ENCODE results near the gene NRIP1.
A peak's percentile ranks its signal among the peaks of the same experiment; 100 is the strongest.

NRIP1 gene

DNA sequence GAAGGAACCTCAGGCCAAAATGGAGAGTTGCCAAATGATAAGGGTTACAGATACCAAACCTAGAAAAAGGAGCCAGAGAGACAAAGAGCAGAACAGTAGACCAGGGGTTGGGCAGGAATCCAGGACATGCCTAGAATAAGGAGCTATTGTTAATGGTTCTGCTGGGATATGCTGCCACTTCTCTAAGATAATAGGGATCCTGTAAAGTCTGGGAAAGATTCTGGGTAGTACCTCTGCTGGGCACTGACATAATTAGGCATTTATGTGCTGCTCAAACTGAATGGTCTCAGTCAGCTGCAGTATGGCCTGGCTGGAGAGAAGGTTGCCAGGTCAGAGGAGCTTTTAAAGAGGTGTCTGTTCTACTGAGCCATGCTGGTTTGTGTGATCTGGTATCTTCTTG, 19.9 kb upstream of the NRIP1 start:
- Histone ChIP-seq H3K27ac (ENCODE audit: insufficient read depth in 1 of 2, low read depth in 1 of 2, low read length in 2 of 2, poor library complexity in 1 of 2, severe bottlenecking in 2 of 2) (no peak overlapping the region), H3K4me1 (ENCODE audit: control extremely low read depth in 1 of 4, control insufficient read depth in 4 of 4, insufficient read depth in 4 of 4, low read length in 3 of 4) (no peaks in the 10 kb centered on the region), H3K27me3 (replicated peaks in 2 of 5; ENCODE audit: control insufficient read depth in 4 of 5, insufficient read depth in 5 of 5, low read length in 4 of 5) (no peaks in the 10 kb centered on the region), H3K36me3 (ENCODE audit: control insufficient read depth in 4 of 4, insufficient read depth in 4 of 4, low read length in 3 of 4) (no peaks in the 10 kb centered on the region), H3K9me3 (ENCODE audit: control extremely low read depth in 1 of 5, control insufficient read depth in 4 of 5, insufficient read depth in 2 of 5, low read depth in 1 of 5, low read length in 4 of 5) (no peaks in the 10 kb centered on the region), H3K4me3 (ENCODE audit: control insufficient read depth in 1 of 7, extremely low read depth in 1 of 7, insufficient read depth in 4 of 7, low read depth in 2 of 7, low read length in 6 of 7) (no peak overlapping the region)
- ChIA-PET CTCF (interaction anchor here (1.0 kb wide), 1 partner anchor 11 kb away, joined by 3 read pairs; no protein-coding TSS in a partner anchor), POLR2A (no interaction called here)
- no peak for DNase-seq

GRCh38 chr21:15080526-15080925, 15.7 kb upstream of the NRIP1 start:
- ChIA-PET POLR2A (no interaction called here), CTCF (interaction anchor here (1.2 to 1.4 kb wide), 2 partner anchors 8 to 16 kb away, joined by 3 read pairs; no protein-coding TSS in a partner anchor)
- 70% methylated on average over 2 of the region's 2 CpGs for WGBS (ENCODE audit: insufficient coverage)
- H3K4me3 ChIP-seq (ENCODE audit: control insufficient read depth in 1 of 7, extremely low read depth in 1 of 7, insufficient read depth in 4 of 7, low read depth in 2 of 7, low read length in 6 of 7): no peak overlapping the region
- no peak for DNase-seq
- no peak overlapping the region for H3K27ac ChIP-seq (ENCODE audit: insufficient read depth in 1 of 2, low read depth in 1 of 2, low read length in 2 of 2, poor library complexity in 1 of 2, severe bottlenecking in 2 of 2)
- no peaks in the 10 kb centered on the region for H3K9me3 ChIP-seq (ENCODE audit: control extremely low read depth in 1 of 5, control insufficient read depth in 4 of 5, insufficient read depth in 2 of 5, low read depth in 1 of 5, low read length in 4 of 5)
- peaks cover 0 to 8% (median 0%) of the 10 kb centered on the region in 4 experiments for H3K4me1 ChIP-seq (ENCODE audit: control extremely low read depth in 1 of 4, control insufficient read depth in 4 of 4, insufficient read depth in 4 of 4, low read length in 3 of 4)
- no peaks in the 10 kb centered on the region for H3K27me3 ChIP-seq (replicated peaks in 2 of 5; ENCODE audit: control insufficient read depth in 4 of 5, insufficient read depth in 5 of 5, low read length in 4 of 5)
- H3K36me3 ChIP-seq (ENCODE audit: control insufficient read depth in 4 of 4, insufficient read depth in 4 of 4, low read length in 3 of 4): no peaks in the 10 kb centered on the region

DNA sequence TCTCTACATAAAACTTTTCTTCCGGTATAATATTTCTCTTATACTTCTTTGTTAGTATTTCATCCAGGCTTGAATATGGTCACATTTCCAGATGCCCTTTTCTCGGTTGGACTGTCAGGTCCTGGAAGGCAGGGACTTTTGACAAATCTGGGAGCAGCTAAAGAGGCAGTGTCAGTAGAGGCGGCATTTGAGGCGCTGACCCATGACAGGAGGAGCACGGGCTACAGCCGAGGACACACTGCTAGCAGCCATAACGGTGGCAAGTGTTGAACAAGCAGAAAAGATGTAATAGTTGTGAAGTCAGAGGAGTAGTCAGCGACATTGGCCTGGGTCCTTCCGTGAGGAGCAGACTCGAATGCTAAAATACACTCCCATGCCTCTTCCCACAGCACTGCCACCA, 14.5 kb upstream of the NRIP1 start:
- H3K9me3 ChIP-seq (ENCODE audit: control extremely low read depth in 1 of 5, control insufficient read depth in 4 of 5, insufficient read depth in 2 of 5, low read depth in 1 of 5, low read length in 4 of 5): no peaks in the 10 kb centered on the region
- no peaks in the 10 kb centered on the region for H3K36me3 ChIP-seq (ENCODE audit: control insufficient read depth in 4 of 4, insufficient read depth in 4 of 4, low read length in 3 of 4)
- H3K27ac ChIP-seq (ENCODE audit: insufficient read depth in 1 of 2, low read depth in 1 of 2, low read length in 2 of 2, poor library complexity in 1 of 2, severe bottlenecking in 2 of 2): no peak overlapping the region
- ChIA-PET CTCF (interaction anchor here (1.7 kb wide), 1 partner anchor 14 kb away, joined by 3 read pairs; the partner anchor contains the start of gene NRIP1), POLR2A (no interaction called here)
- 98% methylated on average over 8 of the region's 10 CpGs for WGBS (ENCODE audit: insufficient coverage)
- no peak for DNase-seq
- H3K27me3 ChIP-seq (replicated peaks in 2 of 5; ENCODE audit: control insufficient read depth in 4 of 5, insufficient read depth in 5 of 5, low read length in 4 of 5): no peaks in the 10 kb centered on the region
- no peak overlapping the region for H3K4me3 ChIP-seq (ENCODE audit: control insufficient read depth in 1 of 7, extremely low read depth in 1 of 7, insufficient read depth in 4 of 7, low read depth in 2 of 7, low read length in 6 of 7)
- H3K4me1 ChIP-seq (ENCODE audit: control extremely low read depth in 1 of 4, control insufficient read depth in 4 of 4, insufficient read depth in 4 of 4, low read length in 3 of 4): peaks cover 0 to 8% (median 0%) of the 10 kb centered on the region in 4 experiments

GRCh38 chr21:15078180-15078579, 13.4 kb upstream of the NRIP1 start:
- Histone ChIP-seq H3K4me1 (ENCODE audit: control extremely low read depth in 1 of 4, control insufficient read depth in 4 of 4, insufficient read depth in 4 of 4, low read length in 3 of 4) (peaks cover 0 to 8% (median 0%) of the 10 kb centered on the region in 4 experiments), H3K4me3 (ENCODE audit: control insufficient read depth in 1 of 7, extremely low read depth in 1 of 7, insufficient read depth in 4 of 7, low read depth in 2 of 7, low read length in 6 of 7) (no peak overlapping the region), H3K36me3 (ENCODE audit: control insufficient read depth in 4 of 4, insufficient read depth in 4 of 4, low read length in 3 of 4) (no peaks in the 10 kb centered on the region), H3K27ac (ENCODE audit: insufficient read depth in 1 of 2, low read depth in 1 of 2, low read length in 2 of 2, poor library complexity in 1 of 2, severe bottlenecking in 2 of 2) (no peak overlapping the region), H3K9me3 (ENCODE audit: control extremely low read depth in 1 of 5, control insufficient read depth in 4 of 5, insufficient read depth in 2 of 5, low read depth in 1 of 5, low read length in 4 of 5) (no peaks in the 10 kb centered on the region), H3K27me3 (replicated peaks in 2 of 5; ENCODE audit: control insufficient read depth in 4 of 5, insufficient read depth in 5 of 5, low read length in 4 of 5) (no peaks in the 10 kb centered on the region)
- WGBS (ENCODE audit: insufficient coverage): 88% methylated on average over 1 of the region's 2 CpGs
- ChIA-PET CTCF (interaction anchor here (1.7 kb wide), 1 partner anchor 13 kb away, joined by 3 read pairs; the partner anchor contains the start of gene NRIP1), POLR2A (interaction anchor here (0.6 kb wide), 1 partner anchor 29 kb away, joined by 4 read pairs; no protein-coding TSS in a partner anchor)
- no peak for DNase-seq

- WGBS (ENCODE audit: insufficient coverage): 20% methylated on average over 4 of the region's 4 CpGs
- no peaks in the 10 kb centered on the region for H3K9me3 ChIP-seq (ENCODE audit: control extremely low read depth in 1 of 5, control insufficient read depth in 4 of 5, insufficient read depth in 2 of 5, low read depth in 1 of 5, low read length in 4 of 5)
- H3K36me3 ChIP-seq (ENCODE audit: control insufficient read depth in 4 of 4, insufficient read depth in 4 of 4, low read length in 3 of 4): no peaks in the 10 kb centered on the region
- ChIA-PET POLR2A (no interaction called here), CTCF (interaction anchor here (1.7 kb wide), 1 partner anchor 12 kb away, joined by 3 read pairs; the partner anchor contains the start of gene NRIP1)
- H3K4me3 ChIP-seq (ENCODE audit: control insufficient read depth in 1 of 7, extremely low read depth in 1 of 7, insufficient read depth in 4 of 7, low read depth in 2 of 7, low read length in 6 of 7): peak overlapping the region in 1 of 7 experiments; percentile 6
- peaks cover 0 to 8% (median 0%) of the 10 kb centered on the region in 4 experiments for H3K4me1 ChIP-seq (ENCODE audit: control extremely low read depth in 1 of 4, control insufficient read depth in 4 of 4, insufficient read depth in 4 of 4, low read length in 3 of 4)
- DNase-seq: no peak
- no peaks in the 10 kb centered on the region for H3K27me3 ChIP-seq (replicated peaks in 2 of 5; ENCODE audit: control insufficient read depth in 4 of 5, insufficient read depth in 5 of 5, low read length in 4 of 5)
- H3K27ac ChIP-seq (ENCODE audit: insufficient read depth in 1 of 2, low read depth in 1 of 2, low read length in 2 of 2, poor library complexity in 1 of 2, severe bottlenecking in 2 of 2): no peak overlapping the region
These were observed 12.8 kb upstream of the NRIP1 start for GRCh38 chr21:15077529-15078145.

- Histone ChIP-seq H3K4me3 (ENCODE audit: control insufficient read depth in 1 of 7, extremely low read depth in 1 of 7, insufficient read depth in 4 of 7, low read depth in 2 of 7, low read length in 6 of 7) (no peak overlapping the region), H3K36me3 (ENCODE audit: control insufficient read depth in 4 of 4, insufficient read depth in 4 of 4, low read length in 3 of 4) (no peaks in the 10 kb centered on the region), H3K4me1 (ENCODE audit: control extremely low read depth in 1 of 4, control insufficient read depth in 4 of 4, insufficient read depth in 4 of 4, low read length in 3 of 4) (peaks cover 0 to 8% (median 0%) of the 10 kb centered on the region in 4 experiments), H3K27me3 (replicated peaks in 2 of 5; ENCODE audit: control insufficient read depth in 4 of 5, insufficient read depth in 5 of 5, low read length in 4 of 5) (no peaks in the 10 kb centered on the region), H3K9me3 (ENCODE audit: control extremely low read depth in 1 of 5, control insufficient read depth in 4 of 5, insufficient read depth in 2 of 5, low read depth in 1 of 5, low read length in 4 of 5) (no peaks in the 10 kb centered on the region), H3K27ac (ENCODE audit: insufficient read depth in 1 of 2, low read depth in 1 of 2, low read length in 2 of 2, poor library complexity in 1 of 2, severe bottlenecking in 2 of 2) (no peak overlapping the region)
- CTCF ChIA-PET: no interaction called here
- WGBS (ENCODE audit: insufficient coverage): no CpG with 5 or more reads among the region's 2 CpGs
- POLR2A ChIA-PET: no interaction called here
- DNase-seq: no peak
These were observed 11.9 kb upstream of the NRIP1 start for GRCh38 chr21:15076730-15077129.

GRCh38 chr21:15071009-15071408, 6.2 kb upstream of the NRIP1 start:
- Histone ChIP-seq H3K4me3 (ENCODE audit: control insufficient read depth in 1 of 7, extremely low read depth in 1 of 7, insufficient read depth in 4 of 7, low read depth in 2 of 7, low read length in 6 of 7) (no peak overlapping the region), H3K27ac (ENCODE audit: insufficient read depth in 1 of 2, low read depth in 1 of 2, low read length in 2 of 2, poor library complexity in 1 of 2, severe bottlenecking in 2 of 2) (no peak overlapping the region), H3K36me3 (ENCODE audit: control insufficient read depth in 4 of 4, insufficient read depth in 4 of 4, low read length in 3 of 4) (no peaks in the 10 kb centered on the region), H3K4me1 (ENCODE audit: control extremely low read depth in 1 of 4, control insufficient read depth in 4 of 4, insufficient read depth in 4 of 4, low read length in 3 of 4) (peaks cover 5 to 15% (median 8%) of the 10 kb centered on the region in 4 experiments), H3K27me3 (replicated peaks in 2 of 5; ENCODE audit: control insufficient read depth in 4 of 5, insufficient read depth in 5 of 5, low read length in 4 of 5) (no peaks in the 10 kb centered on the region), H3K9me3 (ENCODE audit: control extremely low read depth in 1 of 5, control insufficient read depth in 4 of 5, insufficient read depth in 2 of 5, low read depth in 1 of 5, low read length in 4 of 5) (no peaks in the 10 kb centered on the region)
- ChIA-PET CTCF (no interaction called here), POLR2A (no interaction called here)
- 100% methylated on average over 3 of the region's 6 CpGs for WGBS (ENCODE audit: insufficient coverage)
- DNase-seq: no peak
